HG03139 (cell line): ENCODE measurements around the gene PROK1.
"Not testable (repeated sequence)": the region's sequence is repeated elsewhere in the genome, so short reads cannot be mapped to it uniquely, and the experiment has no call there.

ENCODE experiments used
- ATAC-seq: cut with Tn5 transposase; IDR thresholded peaks from one replicate; pipeline ENCODE4 v1.9.1; 2021; ENCODE audit not compliant: unreplicated experiment

PROK1 gene

GRCh38 chr1:110433213-110433612 lies 17.7 kb upstream of the PROK1 start:
- ATAC-seq = no peak

- no peak for ATAC-seq
Observed at GRCh38 chr1:110433803-110434202, 17.1 kb upstream of the PROK1 start.

DNA sequence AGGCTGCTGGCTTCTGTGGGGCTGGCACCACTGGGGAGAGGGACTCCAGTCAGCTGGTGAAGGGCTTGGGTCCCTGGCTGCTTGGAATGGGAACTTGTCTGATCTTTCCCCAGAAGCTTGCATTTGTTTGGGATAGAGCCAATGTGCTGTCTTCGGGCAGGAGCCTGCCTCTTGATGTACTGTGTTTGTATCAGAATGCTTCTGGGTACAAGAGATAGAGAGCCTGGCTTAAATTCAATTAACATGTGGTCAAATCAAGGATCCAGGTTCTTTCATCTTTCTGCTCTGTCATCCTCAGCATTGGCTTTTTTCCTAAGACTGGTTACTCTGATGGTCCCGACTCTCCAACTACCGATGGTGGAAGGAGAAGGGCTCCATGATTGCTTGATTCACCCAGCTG lies 16.0 kb upstream of the PROK1 start:
- no peak for ATAC-seq

DNA sequence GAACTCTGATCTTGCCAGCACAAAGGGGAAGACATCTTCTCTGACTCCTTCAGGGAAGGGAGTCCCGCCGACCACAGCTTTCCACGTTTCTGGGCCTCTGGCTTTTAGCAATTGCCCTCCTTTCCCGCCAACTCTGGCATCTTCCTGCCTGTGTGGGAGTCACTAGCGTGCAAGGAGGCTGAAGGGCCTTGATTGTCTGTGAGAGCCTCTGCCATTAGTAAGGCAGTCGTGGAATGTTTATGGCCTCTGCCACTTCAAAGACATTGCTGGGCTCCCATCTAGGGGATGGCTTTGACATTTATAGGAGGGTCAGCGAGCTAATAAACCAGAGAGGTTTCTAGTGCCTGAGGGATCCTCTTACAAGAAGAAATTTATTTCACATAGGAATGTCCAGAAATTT lies 14.3 kb upstream of the PROK1 start:
- no peak for ATAC-seq

- not testable (repeated sequence) for ATAC-seq
Observed at GRCh38 chr1:110437645-110438299, 13.2 kb upstream of the PROK1 start.

DNA sequence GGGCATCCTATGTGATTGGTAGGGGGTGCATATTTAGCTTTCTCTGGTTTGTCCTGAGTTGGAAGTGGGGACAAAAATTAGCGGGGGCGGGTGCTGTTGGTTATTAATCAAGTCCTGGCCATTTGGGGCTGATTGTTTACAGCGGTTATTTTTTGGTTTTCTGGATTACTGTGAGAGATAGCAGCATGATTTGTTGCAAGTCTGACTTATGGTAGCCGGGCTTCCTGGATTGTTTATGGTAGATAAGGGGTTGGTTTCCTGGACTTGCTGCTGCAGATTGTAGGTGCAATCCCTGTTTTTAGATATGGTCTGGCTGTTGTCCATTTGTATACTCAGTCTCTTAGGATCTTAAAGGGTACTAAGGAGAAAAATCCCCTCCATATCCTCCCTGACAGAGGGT lies 12.1 kb upstream of the PROK1 start:
- no peak for ATAC-seq

- ATAC-seq = not testable (repeated sequence)
Observed at GRCh38 chr1:110439873-110440272, 11.1 kb upstream of the PROK1 start.

DNA sequence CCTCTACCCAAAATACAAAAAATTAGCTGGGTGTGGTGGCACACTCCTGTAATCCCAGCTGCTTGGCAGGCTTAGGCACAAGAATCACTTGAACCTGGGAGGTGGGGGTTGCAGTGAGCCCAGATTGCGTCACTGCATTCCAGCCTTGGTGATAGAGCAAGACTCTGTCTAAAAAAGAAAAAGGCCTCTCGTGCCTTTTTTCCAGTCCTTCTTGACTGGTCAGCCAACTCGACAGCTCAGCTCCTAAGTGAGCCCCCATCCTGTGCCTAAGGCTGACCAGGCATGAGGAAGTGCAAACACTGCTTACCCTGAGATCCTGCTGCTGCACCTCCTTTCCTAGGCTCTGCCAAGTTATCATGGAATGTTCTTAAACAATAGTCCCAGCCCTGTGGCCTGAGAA lies 10.1 kb upstream of the PROK1 start:
- no peak for ATAC-seq

DNA sequence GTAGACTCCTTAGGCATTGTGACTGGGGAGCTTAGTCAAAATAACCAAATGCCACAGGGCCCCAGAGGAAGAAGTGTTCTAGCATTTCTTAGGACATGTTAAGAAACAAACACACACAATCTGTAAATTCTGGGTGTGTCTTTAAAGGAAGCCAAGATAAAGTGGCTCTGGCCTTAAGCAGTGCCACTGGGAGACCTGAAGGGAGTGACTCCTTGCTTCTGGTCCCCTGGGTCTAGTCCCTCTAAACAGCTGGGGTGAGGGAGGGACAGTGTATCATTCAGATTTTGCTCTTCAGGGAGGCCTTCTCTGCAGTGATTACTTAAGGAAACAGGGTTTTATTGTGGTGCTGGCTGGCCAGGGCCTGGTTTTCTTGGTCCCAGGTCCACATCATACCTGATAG lies 9.1 kb upstream of the PROK1 start:
- no peak for ATAC-seq

DNA sequence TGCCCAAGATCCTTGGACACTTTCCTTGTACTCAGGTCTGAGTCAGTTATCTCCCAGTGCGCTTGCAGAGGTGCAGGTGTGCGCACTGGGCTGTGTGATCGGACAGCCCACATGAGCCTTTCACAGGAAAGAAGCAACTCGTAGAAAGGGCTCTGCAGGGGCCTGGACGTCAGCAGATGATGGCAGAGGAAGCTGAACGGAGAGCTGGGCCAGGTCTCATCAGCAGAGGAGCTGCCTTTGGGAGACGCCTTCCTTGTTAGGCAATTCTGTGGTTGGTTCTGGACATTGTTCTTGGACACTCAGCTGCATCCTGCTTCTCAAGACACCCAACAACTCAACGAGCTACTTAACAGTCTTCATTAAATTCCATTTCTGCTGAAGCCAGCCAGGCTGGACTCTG lies 7.5 kb upstream of the PROK1 start:
- no peak for ATAC-seq

GRCh38 chr1:110444561-110444960 lies 6.4 kb upstream of the PROK1 start:
- ATAC-seq = no peak

DNA sequence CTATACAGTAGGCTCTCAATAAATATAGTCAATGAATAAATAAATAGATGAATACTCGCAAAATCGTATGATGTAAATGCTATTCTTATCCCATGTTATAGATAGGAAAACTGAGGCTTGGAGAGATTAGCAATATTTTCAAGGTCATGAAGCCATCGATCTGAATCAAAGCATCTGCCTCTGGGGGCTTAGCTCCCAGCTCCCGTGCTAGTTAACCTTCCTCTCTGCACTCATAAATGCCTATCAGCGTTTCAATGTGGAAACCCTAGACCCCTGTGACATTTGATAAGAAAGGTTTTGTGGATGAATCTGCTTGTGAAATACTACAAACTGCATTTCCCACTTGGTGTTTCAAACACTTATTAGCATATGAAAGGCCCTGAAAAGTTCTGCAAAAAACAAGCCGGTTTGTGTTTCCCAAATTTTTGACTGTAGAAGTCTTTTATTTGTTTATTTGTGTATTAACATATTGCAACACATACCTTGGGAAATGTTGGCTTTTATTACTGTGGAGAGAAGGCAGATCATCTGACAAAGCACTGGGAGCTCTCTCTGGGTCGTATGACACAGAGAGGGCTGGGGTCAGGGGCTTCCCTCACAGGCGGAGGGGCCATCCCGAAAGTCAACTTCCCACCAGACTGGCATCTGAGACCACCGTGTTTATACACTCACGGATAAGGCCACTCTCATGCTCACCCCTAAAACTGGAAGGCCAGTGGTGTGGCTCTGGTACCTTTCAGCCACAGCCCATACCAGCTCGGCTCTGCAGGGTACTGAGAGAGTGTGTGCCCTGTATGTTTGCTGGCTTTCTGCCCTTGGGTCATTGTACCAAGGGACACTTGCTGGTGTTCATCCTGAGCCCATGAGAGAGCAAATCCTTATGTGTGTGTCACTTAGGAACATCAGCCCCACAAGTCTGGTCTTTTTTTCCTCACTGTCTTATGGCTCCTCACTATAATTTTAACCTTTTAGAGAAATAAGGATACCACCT lies 993 bp upstream of the PROK1 start:
- ATAC-seq = no peak

- ATAC-seq = no peak
Observed at GRCh38 chr1:110452330-110452729, 1.4 kb downstream of the PROK1 start.

- ATAC-seq = no peak
Observed at GRCh38 chr1:110453829-110454228, 2.9 kb downstream of the PROK1 start.

- no peak for ATAC-seq
Observed at GRCh38 chr1:110454328-110454727, 3.4 kb downstream of the PROK1 start.

DNA sequence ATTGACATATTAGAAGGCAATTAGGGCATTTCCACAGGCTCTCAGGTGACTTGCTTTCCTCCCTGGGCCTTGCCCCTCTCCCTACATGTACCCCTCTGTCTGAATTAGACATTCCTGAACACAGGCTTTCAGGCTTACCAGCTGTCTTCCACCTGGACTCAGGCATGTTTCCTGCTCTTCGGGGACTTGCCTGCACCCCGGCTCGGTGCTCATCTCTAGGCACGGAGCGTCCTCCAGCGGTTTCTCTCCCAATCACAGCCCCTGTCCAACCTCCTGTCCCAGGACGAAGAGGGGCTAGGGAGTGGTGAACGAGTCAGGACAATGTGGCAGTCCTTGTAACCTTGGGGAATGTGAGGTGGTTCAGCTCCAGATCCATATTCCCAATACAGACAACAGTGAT lies 4.2 kb downstream of the PROK1 start:
- no peak for ATAC-seq

- ATAC-seq = no peak
Observed at GRCh38 chr1:110457206-110457605, 6.3 kb downstream of the PROK1 start.

DNA sequence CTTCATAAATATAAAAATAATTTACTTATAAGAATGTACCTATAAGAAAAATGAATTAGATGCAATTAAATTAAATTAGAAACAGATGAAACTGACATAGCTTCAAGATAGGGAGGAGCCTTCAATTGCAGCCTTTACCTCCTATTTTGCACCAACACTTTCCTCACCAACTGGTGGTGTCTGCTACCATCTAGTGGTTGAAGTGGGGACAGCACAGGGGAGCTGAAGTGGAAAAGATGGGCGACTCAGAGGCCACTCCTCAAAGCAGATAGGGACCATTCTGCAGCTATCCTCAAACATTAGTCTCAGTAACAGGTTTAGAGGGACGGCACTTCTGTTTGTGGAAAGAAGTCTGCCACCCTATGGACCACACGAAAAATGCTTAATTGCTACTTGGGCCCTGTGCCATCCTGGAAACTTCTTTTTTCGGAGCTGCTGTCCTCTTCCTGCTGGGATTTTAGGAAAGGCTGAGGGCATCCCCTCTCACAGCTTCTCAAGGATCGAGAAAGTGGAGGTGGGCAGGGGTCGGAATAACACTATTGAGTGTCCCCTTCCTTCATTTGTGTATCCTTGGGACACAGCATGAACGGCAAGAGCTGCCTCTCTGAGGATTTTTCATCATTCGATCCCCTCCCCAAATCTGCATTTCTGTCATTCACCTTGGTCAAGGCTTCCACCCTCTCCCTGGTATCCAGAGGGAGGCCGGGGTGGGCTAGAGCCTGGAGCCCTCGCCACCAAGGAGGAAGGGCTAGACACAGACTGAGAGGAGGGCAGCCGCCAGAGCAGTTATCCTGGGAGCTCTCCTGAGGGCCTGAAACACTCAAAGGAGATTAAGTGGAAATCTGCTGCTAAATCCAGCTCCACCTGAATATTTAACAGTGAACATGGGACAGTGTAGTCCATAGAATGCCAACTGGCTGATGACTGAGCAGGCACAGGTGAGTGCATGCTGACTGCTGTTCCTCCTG lies 9.6 kb downstream of the PROK1 start:
- ATAC-seq = peak; percentile 67

DNA sequence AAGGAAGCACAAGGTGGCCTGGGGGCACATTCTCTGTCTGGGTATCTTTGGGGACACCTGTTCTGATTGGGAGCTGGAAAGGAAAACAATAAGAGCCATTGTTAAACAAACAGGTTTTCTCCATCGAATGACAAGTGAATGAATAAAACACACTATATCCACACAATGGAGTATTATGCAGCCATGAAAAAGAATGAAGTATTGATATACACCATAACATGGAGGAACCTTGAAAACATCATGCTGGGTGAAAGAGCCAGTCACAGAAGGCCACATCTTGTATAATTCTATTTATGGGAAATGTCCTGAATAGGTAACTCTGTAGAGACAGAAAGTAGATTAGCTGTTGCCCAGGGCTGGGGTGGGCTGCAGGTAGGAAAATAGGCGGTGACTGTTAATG lies 11.1 kb downstream of the PROK1 start:
- ATAC-seq = no peak

DNA sequence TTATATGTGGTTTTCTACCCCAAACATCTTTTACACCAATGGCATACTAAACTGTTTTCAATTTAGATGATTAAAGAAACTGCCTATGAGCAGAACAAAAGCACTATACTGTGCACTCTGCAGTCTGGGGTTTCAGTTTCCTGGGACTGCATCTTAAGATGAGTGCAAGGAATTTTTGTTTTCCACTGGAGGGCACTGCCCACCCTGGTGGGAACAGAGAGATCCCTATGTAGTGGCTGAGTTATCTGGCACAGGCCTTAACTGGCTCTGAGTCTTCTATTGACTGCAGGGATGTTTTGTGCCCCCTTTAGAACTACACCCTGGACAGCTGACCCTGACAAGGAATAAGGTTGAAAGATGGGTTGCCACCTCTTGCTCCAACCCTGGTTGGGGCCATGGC lies 12.0 kb downstream of the PROK1 start:
- ATAC-seq = no peak

DNA sequence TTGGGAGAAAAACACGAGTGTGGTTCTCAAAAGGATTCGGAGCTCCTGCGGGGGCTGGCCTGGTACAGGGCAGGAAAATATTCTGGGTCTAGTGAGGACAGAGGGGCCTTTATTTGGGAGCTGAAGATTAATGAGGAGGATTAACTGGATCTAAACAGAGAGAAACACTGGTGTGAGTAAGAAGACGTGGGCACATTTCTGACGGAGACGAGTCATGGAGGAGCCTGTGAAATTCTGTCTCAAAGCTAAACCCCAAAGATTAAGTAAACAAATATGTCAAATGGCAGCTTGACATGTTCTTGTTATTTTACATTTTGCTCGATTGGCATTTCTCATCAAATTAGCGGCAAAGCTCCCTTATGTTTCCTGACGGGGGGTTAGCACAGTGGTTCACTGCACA lies 12.8 kb downstream of the PROK1 start:
- ATAC-seq = no peak
